Ovary (tissue), 3 donors: ENCODE results near the gene KCNQ5.

Experiments
- EP300 ChIP-seq: sonication (generic); formaldehyde crosslinking; IDR thresholded peaks from one replicate; pipeline ENCODE4 v1.6.1; 2017; ENCODE audit warnings: antibody characterized with exemption
- TF ChIP-seq, protein P1 (sequence below), 3 donors: fragments of 450-650 bp in 2 of 3; fragments of 200-600 bp in 1 of 3; IDR thresholded peaks; one replicate each; pipeline versions ENCODE4 v1.5.1 to v1.8.0; 2016 to 2022; ENCODE audit warnings: antibody characterized with exemption in 3 of 3, mild to moderate bottlenecking in 1 of 3
- donor health status: DM: no; HTN: no; CAD: no.

DNA sequence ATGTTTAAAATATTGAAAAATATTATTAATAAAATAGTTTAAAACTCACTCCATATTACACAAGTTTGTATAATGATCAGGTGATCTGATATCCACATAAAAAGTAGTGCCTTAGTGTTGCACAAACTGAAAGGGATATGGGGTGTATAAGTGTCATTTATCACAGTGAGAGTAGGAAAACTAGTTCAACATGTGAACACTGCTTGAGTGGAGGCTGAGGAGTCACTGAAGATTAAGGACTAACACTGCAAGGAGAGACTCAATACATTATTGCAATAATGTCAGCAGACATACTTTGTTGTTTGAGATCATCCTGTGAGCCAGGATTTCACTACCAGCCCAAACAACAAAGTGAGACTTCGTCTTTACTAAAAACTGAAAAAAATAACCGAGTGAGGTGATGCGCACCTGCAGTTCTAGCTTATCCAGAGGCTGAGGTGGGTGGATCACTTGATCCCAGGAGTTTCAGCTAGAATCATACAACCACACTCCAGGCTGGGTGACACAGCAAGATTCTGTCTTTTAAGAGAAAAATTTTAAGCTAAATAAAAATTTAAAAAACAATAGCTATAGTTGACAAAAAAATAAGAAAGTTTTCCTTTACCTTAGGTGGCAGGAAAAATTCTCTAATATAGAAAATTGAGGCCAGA is 605.9 kb downstream of the KCNQ5 start:
- TF ChIP-seq, protein P1, sequence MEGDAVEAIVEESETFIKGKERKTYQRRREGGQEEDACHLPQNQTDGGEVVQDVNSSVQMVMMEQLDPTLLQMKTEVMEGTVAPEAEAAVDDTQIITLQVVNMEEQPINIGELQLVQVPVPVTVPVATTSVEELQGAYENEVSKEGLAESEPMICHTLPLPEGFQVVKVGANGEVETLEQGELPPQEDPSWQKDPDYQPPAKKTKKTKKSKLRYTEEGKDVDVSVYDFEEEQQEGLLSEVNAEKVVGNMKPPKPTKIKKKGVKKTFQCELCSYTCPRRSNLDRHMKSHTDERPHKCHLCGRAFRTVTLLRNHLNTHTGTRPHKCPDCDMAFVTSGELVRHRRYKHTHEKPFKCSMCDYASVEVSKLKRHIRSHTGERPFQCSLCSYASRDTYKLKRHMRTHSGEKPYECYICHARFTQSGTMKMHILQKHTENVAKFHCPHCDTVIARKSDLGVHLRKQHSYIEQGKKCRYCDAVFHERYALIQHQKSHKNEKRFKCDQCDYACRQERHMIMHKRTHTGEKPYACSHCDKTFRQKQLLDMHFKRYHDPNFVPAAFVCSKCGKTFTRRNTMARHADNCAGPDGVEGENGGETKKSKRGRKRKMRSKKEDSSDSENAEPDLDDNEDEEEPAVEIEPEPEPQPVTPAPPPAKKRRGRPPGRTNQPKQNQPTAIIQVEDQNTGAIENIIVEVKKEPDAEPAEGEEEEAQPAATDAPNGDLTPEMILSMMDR (IDR thresholded peaks at IDR 0.05), result no peak
- TF ChIP-seq EP300, result no peak
